ENCODE data around the gene ADAMTS10. TPM values are rescaled to one million over a fixed set of nuclear protein-coding genes. Genes with fewer than 3 reads are reported as not detected.
"Not testable (repeated sequence)": the region's sequence is repeated elsewhere in the genome, so short reads cannot be mapped to it uniquely, and the experiment has no call there.

ADAMTS10 gene
- total and polyA plus RNA-seq, 10 of the 15 experiments (the other 5 are each of a cell fraction or from before 2014, with no cell fraction given) = 0.01 to 2.5 (median 0.42) TPM; not detected in 3

- RAD21 ChIA-PET (ENCODE audit: unreplicated experiment) = no interaction called here
- DNase-seq (ENCODE audit: low read depth, low spot score) (no peak), FAIRE-seq (no peak), ATAC-seq (no peak)
- no peak overlapping the region for H3K9ac ChIP-seq (ENCODE audit: control insufficient read depth, insufficient read depth, low read length)
- H3K79me2 ChIP-seq (ENCODE audit: control insufficient read depth, insufficient read depth, low read length) = no peaks in the 10 kb centered on the region
- H3K27me3 ChIP-seq (replicated peaks in 1 of 2; ENCODE audit: control insufficient read depth in 2 of 2, insufficient read depth in 2 of 2, low read length in 1 of 2) = no peaks in the 10 kb centered on the region
- H4K20me1 ChIP-seq (ENCODE audit: control insufficient read depth, insufficient read depth) = no peaks in the 10 kb centered on the region
- no peak overlapping the region for H3K4me2 ChIP-seq (ENCODE audit: control insufficient read depth, insufficient read depth)
- BruUV-seq (replicated peaks) = no TSS peak
- in situ Hi-C loops (cut with MboI) (no loop called here), intact Hi-C loops (cut with micrococcal nuclease; ENCODE audit: unreplicated experiment) (no loop called here)
- TF ChIP-seq SREBF2 (IDR thresholded peaks at IDR 0.05; ENCODE audit: low read length) (no peak), PML (IDR thresholded peaks at IDR 0.05; ENCODE audit: low read length) (no peak), CBX5 (IDR thresholded peaks at IDR 0.05; ENCODE audit: low read depth) (no peak), CEBPZ (IDR thresholded peaks at IDR 0.05; ENCODE audit: low read depth, low read length) (no peak), JUNB (IDR thresholded peaks at IDR 0.05) (no peak), CREM (IDR thresholded peaks at IDR 0.05; ENCODE audit: low read depth) (no peak), FOS (IDR thresholded peaks at IDR 0.05; ENCODE audit: borderline replicate concordance, extremely low read depth, insufficient read length) (no peak), HDGF (IDR thresholded peaks at IDR 0.05) (no peak), HDAC2 (IDR thresholded peaks at IDR 0.05) (no peak), NKRF (conservative IDR thresholded peaks at IDR 0.05) (no peak), BRCA1 (IDR thresholded peaks at IDR 0.05; ENCODE audit: low read depth, low read length) (no peak), MTA2 (IDR thresholded peaks at IDR 0.05; ENCODE audit: low read depth) (no peak), NFXL1 (IDR thresholded peaks at IDR 0.05; ENCODE audit: borderline replicate concordance) (no peak)
- H3K27ac ChIP-seq (ENCODE audit: control insufficient read depth, insufficient read depth) = no peak overlapping the region
- CTCF ChIA-PET = interaction anchor here (0.7 to 1.1 kb wide), 3 partner anchors 11 to 14 kb away, joined by 3 to 4 read pairs (median 3); no protein-coding TSS in a partner anchor
- POLR2A ChIA-PET = interaction anchor here (0.6 kb wide), 1 partner anchor 25 kb away, joined by 3 read pairs; no protein-coding TSS in a partner anchor
- SMC1A ChIA-PET (ENCODE audit: uncharacterized antibody, unreplicated experiment) = no interaction called here
- no peak overlapping the region for H3K4me3 ChIP-seq
- no peak overlapping the region for H2AFZ ChIP-seq (ENCODE audit: control insufficient read depth, low read depth, low read length)
- H3K9me3 ChIP-seq (replicated peaks; ENCODE audit: control insufficient read depth, insufficient read depth, low read length) = no peaks in the 10 kb centered on the region
- WGBS (ENCODE audit: insufficient coverage, insufficient replicate concordance, low lambda C conversion rate, missing lambda C conversion rate) = 53% methylated on average over 5 of the region's 7 CpGs
- H3K36me3 ChIP-seq (ENCODE audit: control insufficient read depth in 2 of 2, insufficient read depth in 2 of 2, low read length in 1 of 2) = no peaks in the 10 kb centered on the region
- peaks cover 24% of the 10 kb centered on the region for H3K4me1 ChIP-seq (ENCODE audit: control insufficient read depth, insufficient read depth, low read length)
These were observed 43.7 kb downstream of the ADAMTS10 start for GRCh38 chr19:8566855-8567254.

- peaks cover 16% of the 10 kb centered on the region for H3K4me1 ChIP-seq (ENCODE audit: control insufficient read depth, insufficient read depth, low read length)
- RAD21 ChIA-PET (ENCODE audit: unreplicated experiment); H3K4me2 ChIP-seq (ENCODE audit: control insufficient read depth, insufficient read depth); H2AFZ ChIP-seq (ENCODE audit: control insufficient read depth, low read depth, low read length); in situ Hi-C loops (cut with MboI); POLR2A ChIA-PET; FAIRE-seq; SMC1A ChIA-PET (ENCODE audit: uncharacterized antibody, unreplicated experiment); BruUV-seq (replicated peaks); DNase-seq (ENCODE audit: low read depth, low spot score); intact Hi-C loops (cut with micrococcal nuclease; ENCODE audit: unreplicated experiment); H3K9me3 ChIP-seq (replicated peaks; ENCODE audit: control insufficient read depth, insufficient read depth, low read length); H3K36me3 ChIP-seq (ENCODE audit: control insufficient read depth in 2 of 2, insufficient read depth in 2 of 2, low read length in 1 of 2); H3K27ac ChIP-seq (ENCODE audit: control insufficient read depth, insufficient read depth); H3K79me2 ChIP-seq (ENCODE audit: control insufficient read depth, insufficient read depth, low read length); H3K9ac ChIP-seq (ENCODE audit: control insufficient read depth, insufficient read depth, low read length); H3K27me3 ChIP-seq (replicated peaks in 1 of 2; ENCODE audit: control insufficient read depth in 2 of 2, insufficient read depth in 2 of 2, low read length in 1 of 2); H3K4me3 ChIP-seq; H4K20me1 ChIP-seq (ENCODE audit: control insufficient read depth, insufficient read depth); ATAC-seq: not testable (repeated sequence)
- CTCF ChIA-PET = interaction anchor here (0.8 kb wide), 1 partner anchor 14 kb away, joined by 3 read pairs; no protein-coding TSS in a partner anchor
- 53% methylated on average over 8 of the region's 8 CpGs for WGBS (ENCODE audit: insufficient coverage, insufficient replicate concordance, low lambda C conversion rate, missing lambda C conversion rate)
These were observed 45.6 kb downstream of the ADAMTS10 start for GRCh38 chr19:8564866-8565265.
